Stromal cell of bone marrow (primary cell): ENCODE measurements around the gene CHST14.

Experiments used
- DNase-seq: peaks from one replicate; pipeline ENCODE4 v3.0.0-alpha.2; 2012; ENCODE audit warnings: low read depth

CHST14 gene

DNA sequence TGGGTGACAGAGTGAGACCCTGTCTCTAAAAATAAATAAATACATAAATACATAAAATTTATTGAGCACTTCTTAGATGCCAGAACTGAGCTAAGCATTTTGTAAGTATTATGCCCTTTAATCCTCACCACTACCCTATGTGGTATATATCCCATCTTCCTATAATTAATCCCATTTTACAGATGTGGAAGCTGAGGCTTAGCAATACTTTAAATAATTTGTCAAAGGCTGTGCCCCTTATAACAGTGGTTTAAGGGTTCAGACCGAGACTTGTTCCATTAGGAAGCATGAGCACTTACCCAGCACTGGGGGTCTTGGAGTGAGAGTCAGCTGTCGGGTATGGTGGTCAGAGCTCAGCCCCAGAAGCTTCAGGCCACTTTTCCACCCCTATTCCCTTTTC, 7.5 kb upstream of the CHST14 start:
- no peak for DNase-seq

DNA sequence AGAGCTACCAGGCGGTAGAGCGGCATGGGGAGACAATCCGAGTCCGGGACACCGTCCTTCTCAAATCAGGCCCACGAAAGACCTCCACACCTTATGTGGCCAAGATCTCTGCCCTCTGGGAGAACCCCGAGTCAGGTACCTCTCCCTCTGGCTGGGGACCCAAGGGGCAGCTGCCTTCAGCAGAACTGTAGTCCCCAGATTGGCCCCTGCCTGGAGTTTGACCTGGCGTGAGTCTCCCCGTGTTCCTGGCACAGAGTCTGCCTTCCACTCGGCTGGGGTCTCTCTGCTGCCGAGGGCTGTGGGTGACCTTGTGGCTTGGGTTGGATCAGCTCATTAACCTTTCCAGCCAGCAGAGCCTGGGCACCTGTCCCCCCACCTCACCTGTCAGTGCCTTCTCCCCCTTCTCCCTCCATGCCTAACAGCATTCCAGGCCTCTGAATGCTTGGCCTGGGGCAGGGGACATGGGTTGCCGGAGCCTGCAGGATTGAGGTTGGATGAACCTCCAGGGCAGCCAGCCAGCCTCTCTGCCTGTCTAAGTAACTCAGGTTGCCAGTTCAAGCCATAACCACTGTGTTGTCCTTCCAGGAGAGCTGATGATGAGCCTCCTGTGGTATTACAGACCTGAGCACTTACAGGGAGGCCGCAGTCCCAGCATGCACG, 6.8 kb upstream of the CHST14 start:
- DNase-seq = no peak

DNA sequence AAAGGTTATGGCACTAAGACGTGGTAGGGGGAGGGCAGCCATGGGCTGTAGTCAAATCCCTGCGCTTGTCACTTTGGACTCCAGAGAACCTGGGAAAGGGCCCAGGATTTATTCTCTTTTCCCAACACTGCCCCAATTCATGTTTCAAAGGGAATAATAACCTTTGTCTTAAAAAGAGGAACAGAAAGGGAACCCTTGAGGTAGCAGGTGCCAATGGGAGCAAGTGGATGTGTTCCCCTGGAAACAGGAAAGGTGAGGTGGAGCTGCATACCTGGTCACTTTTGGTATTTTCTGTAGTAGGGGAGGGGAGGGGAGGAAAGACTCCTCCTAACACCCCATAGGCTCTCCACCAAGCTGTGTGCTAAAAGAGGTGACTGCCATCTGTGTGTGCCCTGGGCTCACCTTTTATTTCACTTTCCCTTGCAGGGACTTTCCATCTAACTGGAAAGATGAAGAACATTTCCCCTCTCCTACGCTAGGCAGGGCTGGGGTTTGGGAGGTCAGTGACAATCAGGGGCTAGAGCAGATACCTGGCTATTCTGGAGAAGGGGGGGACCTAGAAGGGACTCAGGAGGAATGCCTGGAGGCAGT, 6.1 kb upstream of the CHST14 start:
- DNase-seq = no peak

DNA sequence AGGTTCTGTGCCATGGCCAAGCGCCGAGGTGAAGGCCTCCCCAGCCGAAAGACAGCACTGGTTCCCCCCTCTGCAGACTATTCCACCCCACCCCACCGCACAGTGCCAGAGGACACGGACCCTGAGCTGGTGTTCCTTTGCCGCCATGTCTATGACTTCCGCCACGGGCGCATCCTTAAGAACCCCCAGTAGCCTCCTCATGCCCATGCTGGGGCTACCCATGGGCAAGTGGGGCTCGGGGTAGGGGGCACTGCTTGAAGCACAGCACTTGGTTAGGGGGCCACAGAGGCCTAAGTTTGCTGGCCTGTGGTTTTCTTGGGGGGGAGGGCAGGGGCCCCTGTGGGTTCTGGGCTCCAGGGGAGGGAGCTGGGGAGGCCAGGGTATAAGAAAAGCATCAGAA, 4.8 kb upstream of the CHST14 start:
- DNase-seq = no peak

GRCh38 chr15:40466426-40467260, 4.1 kb upstream of the CHST14 start:
- DNase-seq = no peak

DNA sequence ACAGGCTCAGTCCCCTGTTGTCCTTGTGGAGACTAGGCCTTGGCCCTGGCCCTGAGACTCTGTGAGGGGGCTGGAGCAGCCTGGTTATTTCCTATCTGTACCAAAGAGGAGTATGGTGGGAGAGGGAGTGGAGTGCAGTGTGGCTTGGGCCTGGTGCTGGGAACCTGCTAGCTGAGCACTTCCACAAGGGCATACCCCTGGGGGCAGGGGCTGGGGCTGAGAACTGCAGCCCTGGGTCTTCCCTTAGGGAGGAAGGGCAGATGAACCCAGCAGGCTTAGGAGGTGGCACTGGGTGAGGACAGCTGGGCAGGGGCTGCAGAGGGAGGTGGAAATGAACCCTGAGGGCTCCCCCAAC, 3.5 kb upstream of the CHST14 start:
- DNase-seq = no peak

- no peak for DNase-seq
These were observed 1.9 kb upstream of the CHST14 start for GRCh38 chr15:40468898-40469331.

- peak; percentile 16 for DNase-seq
These were observed 901 bp upstream of the CHST14 start for GRCh38 chr15:40469776-40470390.

GRCh38 chr15:40471105-40471807, 472 bp downstream of the CHST14 start:
- no peak for DNase-seq

DNA sequence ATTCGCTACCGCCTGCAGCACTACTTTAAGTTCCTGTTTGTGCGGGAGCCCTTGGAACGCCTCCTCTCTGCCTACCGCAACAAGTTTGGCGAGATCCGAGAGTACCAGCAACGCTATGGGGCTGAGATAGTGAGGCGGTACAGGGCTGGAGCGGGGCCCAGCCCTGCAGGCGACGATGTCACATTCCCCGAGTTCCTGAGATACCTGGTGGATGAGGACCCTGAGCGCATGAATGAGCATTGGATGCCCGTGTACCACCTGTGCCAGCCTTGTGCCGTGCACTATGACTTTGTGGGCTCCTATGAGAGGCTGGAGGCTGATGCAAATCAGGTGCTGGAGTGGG, 995 bp downstream of the CHST14 start:
- DNase-seq = no peak

DNA sequence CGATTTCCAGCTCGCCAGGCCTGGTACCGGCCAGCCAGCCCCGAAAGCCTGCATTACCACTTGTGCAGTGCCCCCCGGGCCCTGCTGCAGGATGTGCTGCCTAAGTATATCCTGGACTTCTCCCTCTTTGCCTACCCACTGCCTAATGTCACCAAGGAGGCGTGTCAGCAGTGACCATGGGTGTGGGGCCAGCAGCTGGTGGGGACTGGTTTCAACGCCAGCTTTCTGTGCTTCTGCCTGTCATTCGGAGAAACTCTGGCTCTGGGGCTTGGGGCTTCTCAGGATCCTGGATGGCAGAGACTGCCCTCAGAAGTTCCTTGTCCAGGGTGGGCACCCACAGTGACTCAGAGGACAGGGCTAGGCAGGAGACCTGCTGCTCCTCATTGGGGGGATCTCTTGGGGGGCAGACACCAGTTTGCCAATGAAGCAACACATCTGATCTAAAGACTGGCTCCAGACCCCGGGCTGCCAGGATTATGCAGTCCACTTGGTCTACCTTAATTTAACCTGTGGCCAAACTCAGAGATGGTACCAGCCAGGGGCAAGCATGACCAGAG, 1.5 kb downstream of the CHST14 start:
- DNase-seq = no peak

GRCh38 chr15:40474581-40474980, 3.8 kb downstream of the CHST14 start:
- DNase-seq = no peak

- no peak for DNase-seq
These were observed 7.0 kb downstream of the CHST14 start for GRCh38 chr15:40477642-40478327.

GRCh38 chr15:40479024-40479423, 8.2 kb downstream of the CHST14 start:
- no peak for DNase-seq

DNA sequence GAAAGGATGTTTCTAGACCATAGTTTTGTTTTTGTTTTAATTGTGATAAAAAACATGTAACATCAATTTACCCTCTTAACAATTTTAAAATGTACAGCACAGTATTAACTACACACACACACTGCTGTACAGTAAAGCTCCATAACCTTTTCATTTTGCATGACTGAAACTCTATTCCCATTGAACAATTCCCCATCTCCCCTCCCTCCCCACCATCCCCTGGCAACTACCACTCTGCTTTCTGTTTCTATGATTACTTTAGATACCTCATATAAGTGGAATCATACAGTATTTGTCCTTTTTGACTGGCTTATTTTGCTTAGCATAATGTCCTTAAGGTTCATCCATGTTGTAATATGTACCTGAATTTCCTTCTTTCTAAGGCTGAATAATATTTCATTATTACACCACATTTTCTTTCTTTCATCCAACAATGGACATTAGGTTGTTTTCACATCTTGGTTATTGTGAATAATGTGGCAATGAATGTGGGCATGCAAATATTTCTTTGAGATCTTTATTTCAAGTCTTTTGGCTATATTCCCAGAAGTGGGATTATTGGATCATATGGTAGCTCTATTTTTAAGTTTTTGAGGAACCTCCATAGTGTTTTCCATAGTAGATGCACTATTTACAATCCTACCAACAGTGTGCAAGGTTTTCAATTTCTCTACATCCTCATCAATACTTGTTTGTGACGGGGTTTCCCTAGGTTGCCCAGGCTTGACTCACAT, 10.7 kb downstream of the CHST14 start:
- DNase-seq = no peak

DNA sequence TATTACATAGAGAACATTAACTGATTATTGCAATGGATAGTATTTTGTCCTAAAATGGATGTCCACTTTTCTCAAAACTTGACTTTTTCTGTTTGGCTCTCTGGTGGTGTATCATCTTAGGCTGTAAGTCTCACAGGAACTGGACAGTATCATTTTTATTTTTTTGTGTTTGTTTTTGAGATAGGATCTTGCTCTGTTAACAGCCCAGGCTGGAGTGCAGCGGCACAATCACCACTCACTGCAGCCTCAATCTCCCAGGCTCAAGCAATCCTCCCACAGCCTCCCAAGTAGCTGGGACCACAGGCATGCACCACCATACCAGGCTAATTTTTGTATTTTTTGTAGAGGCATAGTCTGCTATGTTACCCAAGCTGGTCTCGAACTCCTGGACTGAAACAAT, 13.1 kb downstream of the CHST14 start:
- no peak for DNase-seq

GRCh38 chr15:40486066-40486770, 15.4 kb downstream of the CHST14 start:
- no peak for DNase-seq

DNA sequence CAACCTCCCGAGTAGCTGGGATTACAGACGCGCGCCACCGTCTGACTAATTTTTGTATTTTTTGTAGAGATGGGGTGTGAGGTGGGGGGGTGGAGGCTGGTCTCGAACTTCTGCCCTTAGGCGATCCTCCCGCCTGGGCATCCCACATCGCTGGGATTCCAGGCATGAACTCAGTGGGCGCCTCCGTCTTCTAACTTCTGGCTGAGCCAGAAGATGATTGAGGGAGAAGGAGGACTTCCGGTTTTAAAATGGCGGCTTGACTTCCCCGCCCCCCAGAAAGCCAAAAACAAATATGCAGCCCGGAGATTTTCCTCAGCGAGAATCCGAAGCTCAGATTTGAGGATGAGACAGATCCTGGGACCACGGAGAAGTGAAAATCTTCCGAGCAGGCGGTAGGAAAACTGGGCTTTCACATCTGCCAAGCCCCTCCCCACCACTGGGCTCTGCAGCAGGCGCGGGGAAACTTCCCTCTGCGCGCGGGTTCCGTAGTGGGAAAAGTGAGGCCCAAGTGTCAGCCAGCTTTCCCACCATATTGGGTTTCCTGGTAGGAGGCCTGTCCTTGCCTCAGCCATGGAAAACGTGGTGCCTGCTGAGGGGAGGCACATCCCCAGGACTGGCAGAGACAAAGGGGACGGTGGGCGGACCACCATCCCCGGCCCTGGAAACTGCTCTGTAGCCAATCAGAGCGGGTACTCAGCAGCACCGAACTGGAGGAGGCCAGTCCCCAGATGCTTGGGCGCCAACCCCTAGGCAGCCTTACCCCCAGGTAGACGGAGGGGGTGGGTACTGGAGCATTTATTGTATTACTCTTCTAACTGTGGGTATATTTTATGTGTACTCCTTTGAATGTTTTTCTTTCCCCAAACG, 17.3 kb downstream of the CHST14 start:
- DNase-seq = no peak
